HG03039 (cell line): ENCODE measurements around the gene DPH3.

Source experiments
- ATAC-seq: cut with Tn5 transposase; IDR thresholded peaks from one replicate; pipeline ENCODE4 v1.9.1; 2021; ENCODE audit warnings: mild to moderate bottlenecking, moderate library complexity; ENCODE audit not compliant: unreplicated experiment

DPH3 gene

GRCh38 chr3:16236856-16237393 is 27.8 kb downstream of the DPH3 start:
- ATAC-seq: no peak

GRCh38 chr3:16236030-16236639 is 28.6 kb downstream of the DPH3 start:
- no peak for ATAC-seq

- ATAC-seq: no peak
These were observed 30.5 kb downstream of the DPH3 start for GRCh38 chr3:16234281-16234680.

GRCh38 chr3:16233806-16234205 is 30.9 kb downstream of the DPH3 start:
- no peak for ATAC-seq

GRCh38 chr3:16231983-16232382 is 32.8 kb downstream of the DPH3 start:
- no peak for ATAC-seq

GRCh38 chr3:16229681-16230080 is 35.1 kb downstream of the DPH3 start:
- ATAC-seq: no peak

- ATAC-seq: no peak
These were observed 37.2 kb downstream of the DPH3 start for GRCh38 chr3:16227566-16227965.

GRCh38 chr3:16224325-16224724 is 40.4 kb downstream of the DPH3 start:
- ATAC-seq: no peak

GRCh38 chr3:16222547-16222946 is 42.2 kb downstream of the DPH3 start:
- ATAC-seq: no peak

GRCh38 chr3:16221990-16222389 is 42.8 kb downstream of the DPH3 start:
- no peak for ATAC-seq

- ATAC-seq: no peak
These were observed 45.0 kb downstream of the DPH3 start for GRCh38 chr3:16219777-16220176.

GRCh38 chr3:16216373-16216935 is 48.3 kb downstream of the DPH3 start:
- no peak for ATAC-seq

GRCh38 chr3:16214366-16214765 is 50.4 kb downstream of the DPH3 start:
- ATAC-seq: no peak

GRCh38 chr3:16211176-16211904 is 53.4 kb downstream of the DPH3 start:
- ATAC-seq: no peak
